ENCODE results near the gene ART3. TPM values are rescaled to one million over a fixed set of nuclear protein-coding genes. Genes with fewer than 3 reads are reported as not detected.

The ART3 gene
- total RNA-seq, 1 experiment from 2014 or later: not detected

DNA sequence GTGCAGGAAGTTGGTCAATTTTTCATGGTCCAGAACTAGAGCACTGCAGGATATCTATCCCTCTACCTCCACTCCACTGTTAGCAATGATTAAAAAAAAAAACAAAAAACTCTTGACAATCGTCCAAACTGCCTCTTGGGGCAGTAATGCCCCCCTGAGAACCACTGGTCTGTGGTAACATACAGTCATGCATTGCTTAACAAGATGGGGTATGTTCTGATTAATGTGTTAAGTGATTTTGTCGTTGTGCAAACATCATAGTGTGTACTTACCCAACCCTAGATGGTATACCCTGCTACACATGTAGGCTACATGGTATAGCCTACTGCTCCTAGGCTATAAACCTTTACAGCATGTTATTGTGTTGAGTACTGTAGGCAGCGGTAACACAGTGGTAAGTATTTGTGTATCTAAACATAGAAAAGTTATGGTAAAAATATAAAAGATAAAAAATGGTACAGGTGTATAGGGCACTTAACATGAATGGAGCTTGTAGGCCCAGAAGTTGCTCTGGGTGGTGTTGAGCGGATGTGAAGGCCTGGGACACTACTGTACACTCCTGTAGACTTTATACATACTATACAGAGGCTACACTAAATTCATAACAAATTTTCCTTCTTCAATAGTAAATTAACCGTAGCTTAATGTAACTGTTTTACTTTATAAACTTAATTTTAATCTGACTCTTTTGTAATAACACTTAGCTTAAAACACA lies 34.1 kb downstream of the ART3 start:
- no peak for ATAC-seq
- no peak for DNase-seq (ENCODE audit: low read depth, low spot score)
- H3K9me3 ChIP-seq (ENCODE audit: control insufficient read depth, insufficient read depth, low read depth, low read length): no peaks in the 10 kb centered on the region
- H3K4me1 ChIP-seq (ENCODE audit: control insufficient read depth, insufficient read depth, low read length): no peaks in the 10 kb centered on the region
- intact Hi-C loops (cut with micrococcal nuclease; ENCODE audit: unreplicated experiment): no loop called here
- ChIA-PET CTCF (interaction anchor here (0.6 kb wide), 1 partner anchor 692 kb away, joined by 3 read pairs; no protein-coding TSS in a partner anchor), POLR2A (no interaction called here)
- in situ Hi-C loops (cut with HindIII; ENCODE audit: low pct_unique_long_range_greater_than_20kb, low sequenced_read_pairs): no loop called here
- no peak overlapping the region for H3K4me3 ChIP-seq (ENCODE audit: low read depth in 2 of 2, low read length in 2 of 2)
- H3K36me3 ChIP-seq (ENCODE audit: control insufficient read depth, insufficient read depth, low read length): no peaks in the 10 kb centered on the region
- BruUV-seq (replicated peaks): no TSS peak
- TF ChIP-seq, protein P1, sequence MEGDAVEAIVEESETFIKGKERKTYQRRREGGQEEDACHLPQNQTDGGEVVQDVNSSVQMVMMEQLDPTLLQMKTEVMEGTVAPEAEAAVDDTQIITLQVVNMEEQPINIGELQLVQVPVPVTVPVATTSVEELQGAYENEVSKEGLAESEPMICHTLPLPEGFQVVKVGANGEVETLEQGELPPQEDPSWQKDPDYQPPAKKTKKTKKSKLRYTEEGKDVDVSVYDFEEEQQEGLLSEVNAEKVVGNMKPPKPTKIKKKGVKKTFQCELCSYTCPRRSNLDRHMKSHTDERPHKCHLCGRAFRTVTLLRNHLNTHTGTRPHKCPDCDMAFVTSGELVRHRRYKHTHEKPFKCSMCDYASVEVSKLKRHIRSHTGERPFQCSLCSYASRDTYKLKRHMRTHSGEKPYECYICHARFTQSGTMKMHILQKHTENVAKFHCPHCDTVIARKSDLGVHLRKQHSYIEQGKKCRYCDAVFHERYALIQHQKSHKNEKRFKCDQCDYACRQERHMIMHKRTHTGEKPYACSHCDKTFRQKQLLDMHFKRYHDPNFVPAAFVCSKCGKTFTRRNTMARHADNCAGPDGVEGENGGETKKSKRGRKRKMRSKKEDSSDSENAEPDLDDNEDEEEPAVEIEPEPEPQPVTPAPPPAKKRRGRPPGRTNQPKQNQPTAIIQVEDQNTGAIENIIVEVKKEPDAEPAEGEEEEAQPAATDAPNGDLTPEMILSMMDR (IDR thresholded peaks at IDR 0.05): peak; percentile 12; the same call in 1 of the 2 replicates
- no peak for TF ChIP-seq POLR2AphosphoS5 (IDR thresholded peaks at IDR 0.05; ENCODE audit: low read depth, low read length)
- no peak overlapping the region for H3K27ac ChIP-seq (ENCODE audit: low read length)
- no peaks in the 10 kb centered on the region for H3K27me3 ChIP-seq (ENCODE audit: control insufficient read depth, insufficient read depth, low read length)

DNA sequence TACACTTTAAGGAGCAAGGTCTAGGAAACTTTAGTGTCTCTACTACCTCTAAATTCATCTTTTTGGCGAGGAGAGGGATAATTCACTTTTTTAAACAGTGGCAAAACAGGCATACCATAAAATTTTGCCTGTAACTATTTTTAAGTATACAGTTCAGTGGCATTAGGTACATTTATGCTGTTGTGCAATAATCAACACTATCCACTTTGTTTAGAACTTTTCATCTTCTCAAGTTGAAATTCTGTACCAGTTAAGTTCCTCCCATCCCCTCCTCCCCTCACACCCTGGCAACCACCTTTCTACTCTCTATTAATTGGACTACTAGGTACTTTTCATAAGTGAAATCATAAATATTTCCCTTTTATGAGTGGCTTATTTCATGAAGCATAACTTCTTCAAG lies 42.3 kb downstream of the ART3 start:
- in situ Hi-C loops (cut with HindIII; ENCODE audit: low pct_unique_long_range_greater_than_20kb, low sequenced_read_pairs): no loop called here
- Histone ChIP-seq H3K9me3 (ENCODE audit: control insufficient read depth, insufficient read depth, low read depth, low read length) (no peaks in the 10 kb centered on the region), H3K36me3 (ENCODE audit: control insufficient read depth, insufficient read depth, low read length) (peaks cover 13% of the 10 kb centered on the region), H3K4me3 (ENCODE audit: low read depth in 2 of 2, low read length in 2 of 2) (no peak overlapping the region), H3K27me3 (ENCODE audit: control insufficient read depth, insufficient read depth, low read length) (no peaks in the 10 kb centered on the region), H3K4me1 (ENCODE audit: control insufficient read depth, insufficient read depth, low read length) (no peaks in the 10 kb centered on the region), H3K27ac (ENCODE audit: low read length) (no peak overlapping the region)
- ATAC-seq (no peak), DNase-seq (ENCODE audit: low read depth, low spot score) (no peak)
- intact Hi-C loops (cut with micrococcal nuclease; ENCODE audit: unreplicated experiment): no loop called here
- no TSS peak for BruUV-seq (replicated peaks)
- ChIA-PET CTCF (no interaction called here), POLR2A (no interaction called here)
- no peak for TF ChIP-seq POLR2AphosphoS5 (IDR thresholded peaks at IDR 0.05; ENCODE audit: low read depth, low read length)
- TF ChIP-seq SIN3A (IDR thresholded peaks at IDR 0.05; ENCODE audit: borderline replicate concordance, insufficient read depth, low read depth, low read length): no peak
- TF ChIP-seq, protein P2, sequence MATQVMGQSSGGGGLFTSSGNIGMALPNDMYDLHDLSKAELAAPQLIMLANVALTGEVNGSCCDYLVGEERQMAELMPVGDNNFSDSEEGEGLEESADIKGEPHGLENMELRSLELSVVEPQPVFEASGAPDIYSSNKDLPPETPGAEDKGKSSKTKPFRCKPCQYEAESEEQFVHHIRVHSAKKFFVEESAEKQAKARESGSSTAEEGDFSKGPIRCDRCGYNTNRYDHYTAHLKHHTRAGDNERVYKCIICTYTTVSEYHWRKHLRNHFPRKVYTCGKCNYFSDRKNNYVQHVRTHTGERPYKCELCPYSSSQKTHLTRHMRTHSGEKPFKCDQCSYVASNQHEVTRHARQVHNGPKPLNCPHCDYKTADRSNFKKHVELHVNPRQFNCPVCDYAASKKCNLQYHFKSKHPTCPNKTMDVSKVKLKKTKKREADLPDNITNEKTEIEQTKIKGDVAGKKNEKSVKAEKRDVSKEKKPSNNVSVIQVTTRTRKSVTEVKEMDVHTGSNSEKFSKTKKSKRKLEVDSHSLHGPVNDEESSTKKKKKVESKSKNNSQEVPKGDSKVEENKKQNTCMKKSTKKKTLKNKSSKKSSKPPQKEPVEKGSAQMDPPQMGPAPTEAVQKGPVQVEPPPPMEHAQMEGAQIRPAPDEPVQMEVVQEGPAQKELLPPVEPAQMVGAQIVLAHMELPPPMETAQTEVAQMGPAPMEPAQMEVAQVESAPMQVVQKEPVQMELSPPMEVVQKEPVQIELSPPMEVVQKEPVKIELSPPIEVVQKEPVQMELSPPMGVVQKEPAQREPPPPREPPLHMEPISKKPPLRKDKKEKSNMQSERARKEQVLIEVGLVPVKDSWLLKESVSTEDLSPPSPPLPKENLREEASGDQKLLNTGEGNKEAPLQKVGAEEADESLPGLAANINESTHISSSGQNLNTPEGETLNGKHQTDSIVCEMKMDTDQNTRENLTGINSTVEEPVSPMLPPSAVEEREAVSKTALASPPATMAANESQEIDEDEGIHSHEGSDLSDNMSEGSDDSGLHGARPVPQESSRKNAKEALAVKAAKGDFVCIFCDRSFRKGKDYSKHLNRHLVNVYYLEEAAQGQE (IDR thresholded peaks at IDR 0.05; ENCODE audit: insufficient read depth in 1 of 2, low read depth in 2 of 2, low read length in 1 of 2): no peak
- TF ChIP-seq, protein P1 (IDR thresholded peaks at IDR 0.05): no peak
- no peak for TF ChIP-seq TCF7L2 (IDR thresholded peaks at IDR 0.05; ENCODE audit: low read depth, low read length)

Data from Panc1 (cell line).